Subcutaneous abdominal adipose tissue (tissue), 5 donors: ENCODE data around the gene TCF7L2.

ENCODE experiments used
- H3K27ac ChIP-seq: one replicate; pipeline ENCODE4 v1.7.0; 2013; ENCODE audit warnings: low read depth, mild to moderate bottlenecking, inconsistent platforms, low read length, moderate library complexity
- H3K27me3 ChIP-seq, 5 donors: one replicate each; pipeline ENCODE4 v1.7.0; 2013; ENCODE audit warnings: low read length in 5 of 5, inconsistent platforms in 1 of 5; ENCODE audit not compliant: control insufficient read depth in 5 of 5, insufficient read depth in 4 of 5
- H3K36me3 ChIP-seq, 5 donors: one replicate each; pipeline ENCODE4 v1.7.0; 2013; ENCODE audit warnings: low read length in 5 of 5; ENCODE audit not compliant: control insufficient read depth in 5 of 5, insufficient read depth in 5 of 5
- H3K4me1 ChIP-seq, 5 donors: one replicate each; pipeline ENCODE4 v1.7.0; 2013; ENCODE audit warnings: low read length in 5 of 5, mild to moderate bottlenecking in 3 of 5, moderate library complexity in 1 of 5; ENCODE audit not compliant: control insufficient read depth in 5 of 5, insufficient read depth in 5 of 5
- H3K4me3 ChIP-seq, 5 donors: one replicate each; pipeline ENCODE4 v1.7.0; 2013; ENCODE audit warnings: low read length in 5 of 5, low read depth in 1 of 5
- H3K9ac ChIP-seq, 5 donors: one replicate each; pipeline ENCODE4 v1.7.0; 2013; ENCODE audit warnings: low read length in 5 of 5, mild to moderate bottlenecking in 4 of 5, moderate library complexity in 3 of 5
- H3K9me3 ChIP-seq, 5 donors: one replicate each; pipeline ENCODE4 v1.7.0; 2013; ENCODE audit warnings: low read length in 5 of 5; ENCODE audit not compliant: control insufficient read depth in 5 of 5
- donor health status: healthy.
- donor health status: healthy.
- donor health status: healthy.
- donor health status: healthy.
- donor health status: healthy.

Gene TCF7L2

DNA sequence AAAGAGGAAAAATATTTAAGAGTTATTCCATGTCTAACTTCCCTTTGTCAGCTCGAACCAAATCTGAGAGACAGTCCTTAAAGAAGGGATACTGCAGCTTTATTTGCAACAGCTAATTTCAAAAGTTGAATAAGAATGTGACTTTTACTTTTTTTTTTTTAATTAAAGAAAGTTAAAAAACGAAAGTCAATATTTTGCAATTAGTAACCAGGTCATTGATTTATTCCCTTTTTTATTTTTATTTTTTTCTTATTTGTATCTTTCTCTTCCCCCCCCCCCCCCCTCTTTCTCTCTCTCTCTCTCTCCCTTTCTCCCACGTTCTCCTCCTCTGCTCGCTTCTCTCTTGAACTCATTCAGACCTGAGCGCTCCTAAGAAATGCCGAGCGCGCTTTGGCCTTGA lies 209.5 kb downstream of the TCF7L2 start:
- Histone ChIP-seq H3K9me3 (no peaks in the 10 kb centered on the region), H3K4me1 (peaks cover 0 to 5% (median 0%) of the 10 kb centered on the region in 5 donors), H3K9ac (no peak overlapping the region), H3K27me3 (no peaks in the 10 kb centered on the region), H3K4me3 (no peak overlapping the region), H3K27ac (no peak overlapping the region), H3K36me3 (peaks cover 18 to 78% (median 68%) of the 10 kb centered on the region in 5 donors)

DNA sequence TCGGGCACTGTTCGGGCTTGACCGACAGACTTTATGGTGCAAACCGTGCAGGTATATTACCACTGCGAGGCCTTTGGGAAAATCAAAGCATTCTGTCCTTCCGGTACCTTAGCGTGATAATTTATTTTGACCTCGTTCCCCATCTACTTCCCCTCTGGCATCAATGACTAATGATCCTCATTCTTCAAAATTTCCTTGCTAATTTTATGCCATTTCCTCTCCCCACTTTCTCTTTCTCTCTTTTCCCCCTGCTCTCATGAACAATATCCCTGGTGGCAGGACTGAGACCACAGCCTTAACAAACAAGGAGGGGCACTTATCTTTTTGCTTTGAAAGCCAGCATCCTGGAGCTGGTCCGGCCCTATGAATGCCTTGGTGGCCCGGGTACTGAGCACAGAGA lies 210.6 kb downstream of the TCF7L2 start:
- H3K27me3 ChIP-seq = no peaks in the 10 kb centered on the region

DNA sequence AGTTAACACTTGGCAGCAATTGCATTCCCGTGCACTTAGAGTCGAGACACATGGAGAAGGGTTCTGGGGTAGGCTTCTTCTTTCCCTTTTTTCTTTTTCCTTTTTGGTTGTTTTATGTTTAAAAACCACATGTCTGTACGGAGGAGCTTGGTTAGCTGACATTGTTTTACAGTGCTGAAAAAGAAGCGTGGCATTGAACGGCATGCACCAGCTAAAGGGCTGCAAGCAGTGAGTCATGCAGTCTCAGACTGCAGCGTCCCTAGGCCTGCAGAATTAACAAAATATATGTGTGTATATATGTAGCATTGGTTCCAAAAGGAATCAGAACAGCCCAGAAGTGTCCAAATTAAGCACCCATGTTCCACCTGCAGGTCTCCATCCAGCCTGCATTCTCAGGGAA lies 211.0 kb downstream of the TCF7L2 start:
- no peak overlapping the region for H3K27ac ChIP-seq
- H3K4me1 ChIP-seq = peaks cover 0 to 5% (median 0%) of the 10 kb centered on the region in 5 donors
- H3K4me3 ChIP-seq = no peak overlapping the region
- H3K9ac ChIP-seq = no peak overlapping the region
- peaks cover 12 to 76% (median 63%) of the 10 kb centered on the region in 5 donors for H3K36me3 ChIP-seq
- no peaks in the 10 kb centered on the region for H3K9me3 ChIP-seq
- no peaks in the 10 kb centered on the region for H3K27me3 ChIP-seq

More for the DNA sequence above, 210.6 kb downstream of the TCF7L2 start:
- H3K9me3 ChIP-seq = no peaks in the 10 kb centered on the region
- no peak overlapping the region for H3K27ac ChIP-seq
- peaks cover 0 to 5% (median 0%) of the 10 kb centered on the region in 5 donors for H3K4me1 ChIP-seq
- no peak overlapping the region for H3K4me3 ChIP-seq
- no peak overlapping the region for H3K9ac ChIP-seq
- peaks cover 11 to 77% (median 64%) of the 10 kb centered on the region in 5 donors for H3K36me3 ChIP-seq

DNA sequence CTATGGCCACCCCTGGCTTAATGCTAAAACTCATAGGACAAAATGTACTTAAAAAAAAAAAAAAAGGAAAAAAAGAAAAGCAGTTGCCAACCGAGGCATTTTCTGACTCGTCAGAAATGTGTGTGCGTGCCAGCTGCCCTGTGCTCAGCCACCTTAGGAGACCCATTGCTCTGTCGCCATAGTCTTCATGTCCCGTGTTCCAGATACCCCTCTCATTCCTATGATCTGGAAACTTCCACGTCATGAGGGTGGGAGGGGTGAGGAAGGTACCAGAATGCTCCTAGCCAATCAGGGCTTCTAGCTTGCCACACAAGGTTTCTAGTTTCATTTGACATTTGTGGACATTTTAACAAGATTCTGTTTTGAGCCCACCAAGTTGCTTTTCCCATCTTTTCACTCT lies 212.9 kb downstream of the TCF7L2 start:
- Histone ChIP-seq H3K9me3 (no peaks in the 10 kb centered on the region), H3K36me3 (peaks cover 22 to 67% (median 52%) of the 10 kb centered on the region in 5 donors), H3K27ac (peak overlapping the region; percentile 0)

DNA sequence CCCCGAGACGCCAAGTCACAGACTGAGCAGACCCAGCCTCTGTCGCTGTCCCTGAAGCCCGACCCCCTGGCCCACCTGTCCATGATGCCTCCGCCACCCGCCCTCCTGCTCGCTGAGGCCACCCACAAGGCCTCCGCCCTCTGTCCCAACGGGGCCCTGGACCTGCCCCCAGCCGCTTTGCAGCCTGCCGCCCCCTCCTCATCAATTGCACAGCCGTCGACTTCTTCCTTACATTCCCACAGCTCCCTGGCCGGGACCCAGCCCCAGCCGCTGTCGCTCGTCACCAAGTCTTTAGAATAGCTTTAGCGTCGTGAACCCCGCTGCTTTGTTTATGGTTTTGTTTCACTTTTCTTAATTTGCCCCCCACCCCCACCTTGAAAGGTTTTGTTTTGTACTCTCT lies 215.6 kb downstream of the TCF7L2 start:
- Histone ChIP-seq H3K36me3 (peaks cover 21 to 56% (median 46%) of the 10 kb centered on the region in 5 donors), H3K27ac (no peak overlapping the region), H3K4me1 (peaks cover 0 to 9% (median 7%) of the 10 kb centered on the region in 5 donors), H3K9ac (no peak overlapping the region), H3K4me3 (no peak overlapping the region), H3K27me3 (no peaks in the 10 kb centered on the region), H3K9me3 (no peaks in the 10 kb centered on the region)

More for the DNA sequence above, 212.9 kb downstream of the TCF7L2 start:
- H3K4me1 ChIP-seq = peaks cover 0 to 5% (median under 1%) of the 10 kb centered on the region in 5 donors
- no peak overlapping the region for H3K9ac ChIP-seq
- no peak overlapping the region for H3K4me3 ChIP-seq
- no peaks in the 10 kb centered on the region for H3K27me3 ChIP-seq

DNA sequence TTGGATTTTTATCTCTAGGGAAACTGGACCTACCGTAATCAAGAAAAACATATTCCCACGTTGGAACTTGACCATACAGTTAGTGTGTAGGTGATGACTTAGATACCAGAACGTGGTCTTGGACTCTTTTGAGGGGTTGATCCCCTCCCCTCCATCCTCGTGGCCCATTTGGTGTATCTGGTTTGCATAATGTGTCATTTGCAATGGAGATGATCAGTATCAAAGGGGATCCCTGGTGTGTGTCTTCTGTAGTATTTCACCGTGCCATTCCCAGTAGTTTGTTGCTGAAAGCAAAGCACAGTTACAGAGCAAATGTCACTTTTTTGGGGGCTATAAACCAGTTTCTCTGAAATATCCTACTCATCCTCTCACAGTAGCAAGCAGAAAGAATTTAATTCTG lies 217.7 kb downstream of the TCF7L2 start:
- peaks cover 21 to 43% (median 30%) of the 10 kb centered on the region in 5 donors for H3K36me3 ChIP-seq
- no peak overlapping the region for H3K27ac ChIP-seq
- H3K9ac ChIP-seq = no peak overlapping the region
- H3K27me3 ChIP-seq = no peaks in the 10 kb centered on the region
- no peaks in the 10 kb centered on the region for H3K9me3 ChIP-seq
- peaks cover 0 to 9% (median 4%) of the 10 kb centered on the region in 5 donors for H3K4me1 ChIP-seq
- H3K4me3 ChIP-seq = no peak overlapping the region

DNA sequence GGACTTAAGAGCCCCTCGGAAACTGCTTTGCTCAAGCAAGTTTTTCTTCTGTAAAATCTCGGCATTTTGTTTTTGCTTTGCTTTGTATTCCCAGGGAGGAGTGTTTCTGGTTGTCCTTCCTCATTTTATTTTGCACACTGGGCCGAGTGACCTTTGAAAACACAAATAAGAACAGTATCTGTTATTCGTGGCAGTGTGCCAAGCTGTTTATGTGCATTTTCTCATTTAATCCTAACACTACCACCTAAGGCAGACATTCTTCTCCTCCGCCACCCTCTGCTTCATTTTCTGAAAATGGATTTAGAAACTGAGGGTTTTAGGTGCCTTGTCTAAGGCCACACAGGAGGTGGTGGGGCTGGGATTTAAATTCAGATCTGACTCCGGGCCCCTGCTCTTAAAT lies 218.5 kb downstream of the TCF7L2 start:
- Histone ChIP-seq H3K4me1 (peaks cover 0 to 9% (median 4%) of the 10 kb centered on the region in 5 donors), H3K9me3 (no peaks in the 10 kb centered on the region), H3K9ac (no peak overlapping the region), H3K4me3 (no peak overlapping the region), H3K36me3 (peaks cover 21 to 36% (median 29%) of the 10 kb centered on the region in 5 donors), H3K27ac (no peak overlapping the region), H3K27me3 (no peaks in the 10 kb centered on the region)

DNA sequence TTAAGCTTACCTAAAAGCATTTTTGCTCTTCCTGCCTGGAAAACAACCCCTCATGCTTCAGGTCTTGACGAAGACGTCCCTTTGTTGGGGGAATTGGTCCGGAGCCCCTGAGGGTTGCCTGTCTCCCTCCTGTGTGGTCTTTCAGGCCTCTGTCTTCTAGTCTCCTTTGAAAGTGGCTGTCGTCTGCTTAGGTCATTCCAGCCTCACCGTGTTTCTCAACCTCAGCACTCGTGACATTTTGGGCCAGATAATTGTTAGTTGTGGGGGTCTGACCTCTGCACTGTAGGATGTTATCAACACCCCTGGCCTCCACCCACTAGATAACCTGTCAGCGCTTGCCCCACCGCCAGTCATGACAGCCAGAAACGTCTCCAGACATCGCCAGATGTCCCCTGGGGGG lies 219.1 kb downstream of the TCF7L2 start:
- Histone ChIP-seq H3K9me3 (no peaks in the 10 kb centered on the region), H3K27ac (no peak overlapping the region), H3K4me1 (peaks cover 0 to 9% (median 4%) of the 10 kb centered on the region in 5 donors), H3K27me3 (no peaks in the 10 kb centered on the region), H3K4me3 (no peak overlapping the region), H3K9ac (no peak overlapping the region), H3K36me3 (peaks cover 18 to 31% (median 25%) of the 10 kb centered on the region in 5 donors)

DNA sequence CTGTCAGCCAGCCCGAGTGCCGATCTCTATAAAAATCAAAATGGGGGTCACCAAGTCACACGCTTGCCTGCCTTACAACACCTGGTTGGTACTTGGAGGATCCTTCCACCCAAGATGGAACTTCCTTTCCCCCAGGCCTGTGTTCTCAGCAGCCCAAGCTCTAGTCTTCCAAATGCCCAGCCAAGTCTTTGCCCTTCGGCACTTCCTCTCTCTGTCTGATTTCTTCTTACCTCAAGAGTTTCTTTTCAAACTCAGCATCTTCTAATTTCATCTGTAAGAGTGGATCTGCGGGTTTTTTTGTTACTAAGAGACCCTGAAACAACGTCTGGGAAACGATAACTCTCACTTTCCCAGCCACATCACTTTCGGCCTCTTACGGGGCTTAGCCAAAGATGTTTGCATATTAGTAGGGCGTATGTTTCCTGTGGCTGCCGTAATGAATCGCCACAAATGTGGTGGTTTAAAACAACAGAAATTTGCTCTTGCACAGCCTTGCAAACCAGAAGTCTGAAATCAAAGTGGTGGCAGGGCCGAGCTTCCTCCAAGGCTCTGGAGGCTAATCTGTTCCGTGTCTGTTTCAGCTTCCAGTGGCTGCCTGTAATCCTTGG lies 219.9 kb downstream of the TCF7L2 start:
- no peak overlapping the region for H3K4me3 ChIP-seq
- H3K9ac ChIP-seq = no peak overlapping the region
- no peaks in the 10 kb centered on the region for H3K27me3 ChIP-seq
- H3K27ac ChIP-seq = no peak overlapping the region
- H3K4me1 ChIP-seq = peaks cover 0 to 9% (median 4%) of the 10 kb centered on the region in 5 donors
- no peaks in the 10 kb centered on the region for H3K9me3 ChIP-seq
- peaks cover 18 to 26% (median 22%) of the 10 kb centered on the region in 5 donors for H3K36me3 ChIP-seq

DNA sequence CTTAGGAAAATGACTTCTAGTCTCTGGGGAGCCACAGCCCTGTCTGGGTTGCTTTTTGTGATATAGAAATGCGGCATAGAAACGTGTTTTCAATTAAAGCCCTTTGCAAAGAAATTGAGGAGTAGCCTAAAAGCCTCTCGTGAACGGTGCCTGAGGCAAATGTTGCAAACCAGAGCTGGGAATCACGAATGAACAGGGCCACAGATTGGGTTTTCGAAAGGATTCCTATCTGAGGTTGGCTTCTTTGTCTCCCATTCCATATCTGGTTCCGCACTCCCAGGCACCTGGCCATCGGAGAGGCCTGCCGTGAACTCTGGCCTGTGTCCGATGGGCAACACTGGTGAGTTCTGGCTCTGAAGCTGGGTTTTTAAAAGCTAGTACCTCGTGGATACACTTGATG lies 221.6 kb downstream of the TCF7L2 start:
- H3K27ac ChIP-seq = no peak overlapping the region
- H3K9me3 ChIP-seq = no peaks in the 10 kb centered on the region
- H3K4me1 ChIP-seq = peaks cover 0 to 9% (median 4%) of the 10 kb centered on the region in 5 donors
- no peak overlapping the region for H3K9ac ChIP-seq
- no peaks in the 10 kb centered on the region for H3K27me3 ChIP-seq
- H3K4me3 ChIP-seq = no peak overlapping the region
- peaks cover 8 to 16% (median 14%) of the 10 kb centered on the region in 5 donors for H3K36me3 ChIP-seq
